ENCODE measurements around the gene SHKBP1.
"Not testable (repeated sequence)": the region's sequence is repeated elsewhere in the genome, so short reads cannot be mapped to it uniquely, and the experiment has no call there.

Gene SHKBP1, protein sequence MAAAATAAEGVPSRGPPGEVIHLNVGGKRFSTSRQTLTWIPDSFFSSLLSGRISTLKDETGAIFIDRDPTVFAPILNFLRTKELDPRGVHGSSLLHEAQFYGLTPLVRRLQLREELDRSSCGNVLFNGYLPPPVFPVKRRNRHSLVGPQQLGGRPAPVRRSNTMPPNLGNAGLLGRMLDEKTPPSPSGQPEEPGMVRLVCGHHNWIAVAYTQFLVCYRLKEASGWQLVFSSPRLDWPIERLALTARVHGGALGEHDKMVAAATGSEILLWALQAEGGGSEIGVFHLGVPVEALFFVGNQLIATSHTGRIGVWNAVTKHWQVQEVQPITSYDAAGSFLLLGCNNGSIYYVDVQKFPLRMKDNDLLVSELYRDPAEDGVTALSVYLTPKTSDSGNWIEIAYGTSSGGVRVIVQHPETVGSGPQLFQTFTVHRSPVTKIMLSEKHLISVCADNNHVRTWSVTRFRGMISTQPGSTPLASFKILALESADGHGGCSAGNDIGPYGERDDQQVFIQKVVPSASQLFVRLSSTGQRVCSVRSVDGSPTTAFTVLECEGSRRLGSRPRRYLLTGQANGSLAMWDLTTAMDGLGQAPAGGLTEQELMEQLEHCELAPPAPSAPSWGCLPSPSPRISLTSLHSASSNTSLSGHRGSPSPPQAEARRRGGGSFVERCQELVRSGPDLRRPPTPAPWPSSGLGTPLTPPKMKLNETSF

DNA sequence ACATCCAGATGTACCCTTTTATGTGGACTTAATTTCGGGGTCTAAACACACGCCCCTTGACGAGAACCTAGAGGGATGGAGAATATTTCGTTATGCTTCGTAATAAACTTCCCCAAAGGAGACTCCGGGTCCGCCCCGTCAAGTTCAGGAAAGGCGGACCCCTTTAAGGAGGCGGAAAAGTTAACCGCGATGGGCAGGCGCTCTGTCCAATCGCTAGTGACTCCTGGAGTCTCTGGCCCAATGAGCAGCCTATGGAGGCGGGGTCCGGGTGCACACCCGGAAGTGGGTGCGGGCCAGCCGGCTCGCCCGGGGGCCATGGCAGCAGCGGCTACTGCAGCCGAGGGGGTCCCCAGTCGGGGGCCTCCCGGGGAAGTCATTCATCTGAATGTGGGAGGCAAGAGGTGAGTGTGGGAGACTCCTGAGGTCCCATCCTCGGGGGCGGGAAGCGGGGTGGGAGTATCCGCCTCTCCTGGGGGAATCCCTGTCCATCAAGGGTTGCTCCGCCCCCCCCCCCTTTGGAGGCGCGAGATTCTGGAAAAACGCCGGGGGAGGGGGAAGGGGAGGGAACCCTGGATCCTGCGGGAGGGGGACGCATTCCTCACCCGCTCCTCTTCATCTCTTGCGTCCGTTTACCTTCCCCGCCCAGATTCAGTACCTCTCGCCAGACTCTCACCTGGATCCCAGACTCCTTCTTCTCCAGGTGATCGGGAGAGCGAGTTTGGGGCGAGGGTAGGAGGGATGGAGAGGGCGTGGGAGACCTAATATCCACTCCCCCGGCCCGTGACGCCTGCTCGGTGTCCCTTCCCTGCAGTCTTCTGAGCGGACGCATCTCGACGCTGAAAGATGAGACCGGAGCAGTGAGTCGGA is at the start of gene SHKBP1:
TSS of gene SHKBP1 (plus strand) at position 289 of the 867 bp plus-strand sequence. CDS start at position 316, 27 bp downstream.
- peak; percentile 92 to 97 for DNase-seq

DNA sequence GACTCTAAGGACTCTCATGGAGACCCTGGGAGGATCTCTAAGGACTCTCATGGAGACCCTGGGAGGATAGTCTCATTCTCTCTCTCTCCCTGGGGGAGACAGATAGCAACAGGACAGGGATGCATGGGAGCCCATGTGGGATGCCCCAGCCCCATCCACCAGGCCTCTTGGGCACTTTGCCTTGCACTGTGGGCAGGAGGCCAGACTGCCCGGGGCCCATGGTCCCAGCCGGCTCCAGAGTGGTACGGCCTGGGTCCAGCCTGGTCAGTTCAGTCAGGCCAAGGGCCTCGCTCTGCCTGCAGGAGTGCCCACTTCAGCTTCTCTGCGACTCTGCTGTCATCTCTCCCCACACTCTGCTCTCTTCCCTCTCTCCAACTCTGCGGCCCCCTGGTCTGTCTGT is 48.6 kb upstream of the SHKBP1 start:
- DNase-seq: no peak

DNA sequence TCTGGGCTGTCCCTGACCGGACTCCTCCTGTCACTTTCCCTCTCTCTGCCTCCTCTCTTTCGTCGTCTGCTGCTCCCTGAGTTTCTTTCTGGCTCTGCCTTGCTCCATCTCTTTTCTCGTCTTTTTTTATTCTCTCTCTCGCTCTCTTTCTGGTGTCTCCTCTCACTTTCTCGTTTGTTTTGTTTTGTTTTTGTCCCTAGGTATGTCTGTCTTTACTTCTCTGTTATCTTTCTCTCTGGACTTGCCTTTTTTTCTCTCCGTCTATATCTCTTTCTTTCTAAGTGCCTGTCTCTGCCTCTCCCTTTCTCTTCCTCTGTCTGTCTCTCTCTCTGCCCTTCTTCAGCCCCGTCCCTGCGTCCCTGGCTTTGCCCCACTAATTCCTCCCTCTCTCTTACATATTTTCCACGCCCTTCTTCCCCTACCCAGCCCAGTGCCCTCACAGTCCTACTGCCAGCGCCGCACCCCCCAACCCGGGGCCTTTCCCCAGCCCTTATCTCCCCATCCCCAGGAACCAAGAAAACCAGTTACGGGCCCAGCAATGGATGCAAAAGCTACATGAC is 48.1 kb upstream of the SHKBP1 start:
- no peak for DNase-seq

DNA sequence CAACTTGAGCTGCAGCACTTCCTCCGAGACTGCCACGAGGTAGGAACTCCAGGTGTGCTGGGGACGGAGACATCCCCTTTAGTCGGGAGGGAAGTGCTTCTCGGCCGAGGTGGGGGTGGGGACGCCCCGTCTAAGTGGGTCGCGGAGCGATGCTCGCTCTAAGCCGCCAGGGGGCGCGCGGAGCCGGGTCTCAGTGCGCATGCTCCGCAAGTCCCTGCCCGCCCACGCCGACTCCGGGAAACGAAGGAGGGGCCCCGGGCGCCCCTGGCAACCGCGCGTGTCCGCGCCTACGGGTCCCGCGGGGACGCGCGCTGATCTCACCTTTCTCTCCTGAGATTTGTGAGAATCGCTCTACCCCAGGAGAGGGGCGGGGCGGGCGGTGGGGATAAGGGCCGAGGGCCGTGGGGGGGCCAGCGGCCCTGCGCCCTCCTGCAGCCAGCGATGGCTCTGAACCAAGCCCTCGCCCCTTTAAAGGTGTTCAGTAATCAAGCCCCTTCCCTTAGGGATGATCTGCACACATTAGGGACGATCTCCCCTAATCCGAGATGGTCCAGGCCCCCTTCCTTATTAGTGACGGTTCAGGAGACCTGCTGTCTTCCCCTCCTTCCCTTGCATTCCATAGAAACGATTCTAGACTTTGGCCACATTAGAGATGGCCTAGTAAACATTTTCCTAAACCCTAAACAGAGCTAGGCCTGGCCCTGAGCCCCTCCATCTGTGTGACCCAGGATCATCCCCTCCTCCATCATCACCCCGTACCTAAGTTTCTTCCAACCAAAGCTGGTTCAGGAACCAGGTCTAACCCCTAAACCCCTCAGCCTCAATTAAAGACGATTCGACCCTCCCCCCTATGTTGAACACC is 47.3 kb upstream of the SHKBP1 start:
- DNase-seq: peak; percentile 65 to 96

DNA sequence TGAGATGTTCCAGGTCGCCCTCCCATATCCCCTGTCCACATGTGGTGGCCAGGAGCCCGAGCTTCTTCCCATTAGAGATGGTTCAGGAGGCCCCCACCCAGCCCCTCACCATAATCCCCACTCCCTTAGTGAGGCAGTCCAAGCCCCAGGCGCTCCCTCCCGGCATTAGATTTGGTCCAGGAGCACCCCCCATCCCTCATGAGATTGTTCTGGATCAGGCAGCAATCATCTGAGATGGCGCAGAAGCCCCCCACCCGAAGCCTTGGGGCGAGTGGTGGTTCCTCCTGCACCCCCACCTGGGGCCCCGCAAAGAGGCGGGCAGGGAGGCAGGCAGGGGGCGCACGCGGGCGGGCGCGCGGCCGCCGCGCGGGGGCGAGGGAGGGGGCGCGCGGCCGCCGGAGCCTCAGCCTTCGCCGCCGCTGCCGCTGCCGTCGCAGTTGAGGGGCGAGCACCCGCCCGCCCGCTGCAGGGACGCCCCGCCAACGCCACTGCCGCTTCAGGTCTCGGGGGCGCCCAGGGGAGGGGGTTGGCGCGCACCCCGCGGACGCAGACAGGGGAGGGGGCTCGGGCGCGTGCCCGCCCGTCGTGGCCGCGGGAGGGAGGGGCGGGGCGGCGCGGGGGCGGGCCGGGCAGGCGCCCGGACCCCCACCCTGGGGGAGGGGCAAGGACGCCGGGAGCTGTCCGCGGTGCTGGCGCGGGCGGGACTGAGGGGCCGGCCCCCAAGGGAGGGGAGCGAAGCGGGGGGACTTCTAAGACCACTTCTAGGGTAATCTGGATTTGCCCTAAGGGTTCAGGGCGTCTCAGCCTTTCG is 46.4 kb upstream of the SHKBP1 start:
- DNase-seq: peak; percentile 20 to 64

DNA sequence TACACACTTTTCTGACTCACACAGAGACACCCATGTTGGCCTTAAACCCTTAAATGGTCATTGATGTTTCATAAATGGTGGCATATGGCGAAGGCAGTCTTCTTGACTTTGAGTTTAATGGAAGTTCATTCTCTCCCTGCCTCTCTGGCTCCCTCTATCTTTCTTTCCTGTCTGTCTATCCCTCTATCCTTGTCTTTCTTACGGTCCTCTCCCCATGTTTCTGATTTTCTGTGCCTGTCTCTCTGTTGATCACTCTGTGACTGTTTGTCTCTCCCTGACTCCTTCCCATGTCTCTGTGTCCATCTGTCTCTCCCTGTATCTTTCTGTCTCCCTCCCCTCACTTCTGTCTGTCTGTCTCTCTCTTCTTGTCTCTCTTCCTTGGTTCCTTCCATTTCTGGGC is 43.2 kb upstream of the SHKBP1 start:
- DNase-seq: no peak

DNA sequence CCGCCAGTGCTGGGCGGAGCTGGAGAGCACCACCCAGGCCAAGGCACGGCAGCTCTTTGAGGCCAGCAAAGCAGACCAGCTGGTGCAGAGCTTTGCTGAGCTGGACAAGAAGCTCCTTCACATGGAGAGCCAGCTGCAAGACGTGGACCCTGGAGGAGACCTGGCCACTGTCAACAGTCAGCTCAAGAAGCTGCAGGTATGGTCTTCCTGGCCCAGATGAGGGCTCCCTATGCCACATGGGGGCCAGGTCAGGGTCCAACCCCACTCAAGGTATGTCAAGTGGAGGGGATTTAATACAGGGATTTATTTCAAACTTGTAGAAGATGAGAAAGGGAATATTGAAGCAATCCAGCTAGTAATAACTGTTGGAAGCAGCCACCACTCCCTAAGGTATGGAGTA is 42.5 kb upstream of the SHKBP1 start:
- no peak for DNase-seq

DNA sequence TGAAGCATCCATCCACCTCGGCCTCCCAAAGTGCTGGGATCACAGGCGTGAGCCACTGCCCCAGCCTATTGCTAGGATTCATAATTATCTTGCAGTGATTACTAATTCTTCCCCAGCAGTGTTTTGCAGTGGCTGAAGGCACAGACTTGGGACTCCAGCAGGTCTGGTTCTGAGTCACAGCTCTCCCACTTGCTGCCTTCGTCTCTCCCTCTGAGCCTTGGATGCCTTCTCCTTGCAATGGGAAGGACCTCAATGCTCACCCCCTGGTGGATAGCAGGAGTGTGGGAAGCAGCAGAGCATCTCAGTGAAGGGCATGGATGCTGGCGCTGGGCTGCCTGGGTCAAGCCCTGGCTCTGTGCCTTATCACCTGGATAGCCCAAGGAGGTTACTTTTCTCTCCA is 37.6 kb upstream of the SHKBP1 start:
- no peak for DNase-seq

DNA sequence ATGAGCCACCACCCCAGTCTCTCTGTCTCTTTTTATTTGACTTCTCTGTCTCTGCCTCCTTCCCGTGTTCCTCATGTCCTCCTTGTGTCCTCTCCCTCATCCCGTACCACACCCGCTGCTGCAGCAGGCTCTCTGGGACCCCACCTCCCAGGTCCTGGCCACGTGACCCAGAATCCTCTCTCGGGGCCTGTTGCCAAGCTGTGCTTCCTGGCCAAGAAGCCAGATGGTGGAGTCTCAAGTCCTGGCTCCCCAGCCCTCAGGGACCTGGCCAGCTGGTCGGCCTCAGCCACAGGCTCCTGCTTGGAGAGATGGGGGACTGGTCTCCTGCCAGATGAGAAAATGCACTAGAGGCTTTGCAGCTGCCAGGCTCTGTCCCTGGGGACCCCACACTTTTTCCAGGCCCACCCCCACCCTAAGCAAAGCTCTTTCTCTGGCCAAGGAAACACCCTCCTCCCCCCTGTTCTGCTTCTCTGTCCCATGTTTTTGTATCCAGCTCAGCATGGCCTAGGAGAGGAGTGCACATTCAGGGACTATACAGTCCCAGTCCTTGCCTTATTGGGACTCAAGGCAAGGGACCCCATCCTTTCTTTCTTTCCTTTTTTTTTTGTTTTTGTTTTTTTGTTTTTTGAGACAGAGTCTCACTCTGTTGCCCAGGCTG is 34.3 kb upstream of the SHKBP1 start:
- DNase-seq: peak; percentile 98 to 100

DNA sequence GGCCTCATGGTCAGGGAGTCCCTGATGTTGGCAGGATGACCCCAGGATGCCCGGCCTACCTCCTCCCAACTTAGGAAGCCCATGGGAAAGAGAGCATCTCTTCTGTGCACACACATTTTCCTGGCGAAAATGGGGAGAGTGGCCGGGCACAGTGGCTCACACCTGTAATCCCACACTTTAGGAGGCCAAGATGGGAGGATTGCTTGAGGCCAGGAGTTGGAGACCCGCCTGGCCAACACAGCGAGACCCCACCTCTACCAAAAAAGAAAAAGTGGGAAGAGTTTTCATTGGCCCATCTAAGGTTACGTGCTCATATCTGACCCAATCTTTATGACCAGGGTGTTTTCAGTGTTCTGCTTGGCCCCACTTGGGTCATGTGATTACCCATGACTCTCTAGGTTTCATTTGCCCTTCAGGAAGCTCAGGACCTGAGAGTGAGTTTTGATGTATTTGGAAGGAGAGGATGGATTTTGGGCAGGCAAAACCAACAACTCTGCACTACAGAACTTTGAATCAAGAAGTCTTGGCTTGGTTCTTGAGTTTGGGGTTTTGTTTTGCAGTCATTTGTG is 33.6 kb upstream of the SHKBP1 start:
- DNase-seq: no peak

DNA sequence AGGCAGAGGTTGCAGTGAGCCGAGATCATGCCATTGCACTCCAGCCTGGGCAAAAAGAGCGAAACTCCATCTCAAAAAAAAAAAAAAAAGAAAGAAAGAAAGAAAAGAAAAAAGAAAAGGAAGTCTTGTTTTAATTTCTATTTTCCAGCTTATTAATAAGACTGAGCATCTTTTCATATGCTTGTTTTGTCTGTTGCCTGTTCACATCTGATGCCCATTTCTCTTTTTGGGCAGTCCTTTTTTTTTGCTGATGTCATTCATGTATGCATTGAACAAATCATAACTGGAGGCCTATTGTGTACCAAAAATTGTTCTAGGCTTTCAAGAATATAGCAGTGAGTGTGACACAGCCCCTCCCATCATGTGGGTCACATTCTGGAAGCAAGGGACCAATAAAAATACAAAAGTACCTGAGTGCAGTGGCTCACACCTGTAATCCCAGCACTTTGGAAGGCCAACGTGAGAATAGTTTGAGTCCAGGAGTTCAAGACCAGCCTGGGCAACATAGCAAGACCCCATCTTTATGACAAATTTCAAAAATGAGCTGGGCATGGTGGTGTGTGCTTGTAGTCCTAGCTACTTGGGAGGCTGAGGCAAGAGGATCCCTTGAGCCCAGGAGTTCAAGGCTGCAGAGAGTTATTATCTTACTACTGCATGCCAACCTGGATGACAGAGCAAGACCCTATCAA is 30.4 kb upstream of the SHKBP1 start:
- not testable (repeated sequence) for DNase-seq

DNA sequence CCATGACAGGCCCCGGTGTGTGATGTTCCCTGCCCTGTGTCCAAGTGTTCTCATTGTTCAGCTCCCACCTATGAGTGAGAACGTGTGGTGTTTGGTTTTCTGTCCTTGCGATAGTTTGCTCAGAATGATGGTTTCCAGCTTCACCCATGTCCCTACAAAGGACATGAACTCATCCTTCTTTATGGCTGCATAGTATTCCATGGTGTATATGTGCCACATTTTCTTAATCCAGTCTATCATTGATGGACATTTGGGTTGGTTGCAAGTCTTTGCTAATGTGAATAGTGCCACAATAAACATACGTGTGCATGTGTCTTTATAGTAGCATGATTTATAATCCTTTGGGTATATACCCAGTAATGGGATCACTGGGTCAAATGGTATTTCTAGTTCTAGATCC is 29.5 kb upstream of the SHKBP1 start:
- DNase-seq: not testable (repeated sequence)

DNA sequence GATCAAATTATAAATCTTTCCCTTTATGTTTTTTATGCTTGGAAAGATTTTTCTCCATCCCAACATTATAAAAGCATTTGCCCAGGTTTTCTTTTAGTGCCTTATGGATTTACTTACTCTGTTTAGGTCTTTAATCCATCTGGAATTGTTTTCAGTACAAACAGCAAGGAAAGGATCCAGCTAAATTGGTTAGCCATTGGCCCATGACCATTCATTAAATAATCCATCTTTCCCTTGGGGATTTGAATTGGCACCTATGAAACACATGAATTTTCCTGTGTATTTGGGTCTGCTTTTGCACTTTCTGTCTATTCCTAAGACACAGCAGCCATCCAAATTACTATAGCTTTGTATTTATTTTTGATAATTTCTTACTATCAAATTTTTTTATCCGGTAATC is 28.8 kb upstream of the SHKBP1 start:
- peak in 1 of 2 experiments; percentile 37 for DNase-seq

DNA sequence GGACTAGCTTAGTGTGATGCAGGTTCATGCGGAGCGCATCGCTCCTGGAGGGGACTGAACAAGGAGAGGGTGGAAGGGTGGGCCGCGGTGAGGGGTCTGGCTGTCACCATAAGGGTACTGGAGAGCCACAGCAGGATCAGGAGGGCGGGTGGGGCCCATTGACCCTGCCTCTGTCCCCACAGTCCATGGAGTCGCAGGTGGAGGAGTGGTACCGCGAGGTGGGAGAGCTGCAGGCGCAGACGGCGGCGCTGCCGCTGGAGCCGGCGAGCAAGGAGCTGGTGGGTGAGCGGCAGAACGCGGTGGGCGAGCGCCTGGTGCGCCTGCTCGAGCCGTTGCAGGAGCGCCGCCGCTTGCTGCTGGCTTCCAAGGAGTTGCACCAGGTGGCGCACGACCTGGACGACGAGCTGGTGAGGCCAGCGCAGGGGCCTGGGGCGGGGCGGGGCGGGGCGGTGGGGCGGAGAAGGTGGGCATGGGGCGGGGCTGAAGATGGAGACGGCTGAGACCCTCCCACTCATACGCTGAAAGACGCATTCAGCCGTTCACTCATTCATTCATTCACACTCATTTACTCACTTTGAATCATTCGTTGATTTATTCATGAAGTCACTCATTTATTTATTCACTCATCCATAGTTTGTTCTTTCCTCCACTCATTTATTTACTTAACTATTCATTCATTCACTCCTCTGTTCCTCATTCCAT is 27.5 kb upstream of the SHKBP1 start:
- DNase-seq: no peak

DNA sequence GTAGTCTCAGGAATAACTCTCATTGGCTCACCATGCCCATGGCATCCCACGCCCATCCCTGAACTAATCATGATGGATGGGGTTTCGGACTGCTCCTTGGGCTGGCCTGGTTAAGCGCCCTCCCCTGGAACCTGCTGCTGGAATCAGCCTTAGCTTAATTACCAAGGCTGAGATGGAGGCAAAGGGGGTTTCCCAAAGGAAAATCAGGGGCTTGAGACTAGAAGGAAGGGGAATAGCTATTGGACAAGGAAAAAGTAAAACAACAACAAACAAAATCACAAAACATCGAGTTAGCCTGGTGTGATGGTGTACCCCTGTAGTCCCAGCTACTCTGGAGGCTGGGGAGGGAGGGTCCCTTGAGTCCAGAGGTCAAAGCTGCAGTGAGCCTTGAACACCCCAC is 25.7 kb upstream of the SHKBP1 start:
- no peak for DNase-seq

DNA sequence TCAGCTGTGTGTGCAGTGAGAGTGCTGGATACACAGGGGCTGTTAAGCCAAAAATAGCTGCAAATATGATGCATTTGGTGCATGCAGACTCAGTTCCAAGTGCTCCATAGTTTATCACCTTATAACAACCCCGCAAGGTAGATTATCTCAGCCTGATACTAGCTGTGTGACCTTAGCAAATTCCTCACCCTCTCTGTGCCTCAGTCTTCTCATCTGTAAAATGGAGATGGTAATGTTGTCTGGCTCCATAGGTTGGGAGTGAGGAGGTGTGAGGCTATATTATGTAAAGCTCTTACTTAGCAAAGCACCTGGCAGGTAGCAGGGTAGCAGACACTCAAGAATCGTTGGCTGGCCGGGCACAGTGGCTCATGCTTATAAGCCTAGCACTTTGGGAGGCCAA is 23.8 kb upstream of the SHKBP1 start:
- no peak for DNase-seq

DNA sequence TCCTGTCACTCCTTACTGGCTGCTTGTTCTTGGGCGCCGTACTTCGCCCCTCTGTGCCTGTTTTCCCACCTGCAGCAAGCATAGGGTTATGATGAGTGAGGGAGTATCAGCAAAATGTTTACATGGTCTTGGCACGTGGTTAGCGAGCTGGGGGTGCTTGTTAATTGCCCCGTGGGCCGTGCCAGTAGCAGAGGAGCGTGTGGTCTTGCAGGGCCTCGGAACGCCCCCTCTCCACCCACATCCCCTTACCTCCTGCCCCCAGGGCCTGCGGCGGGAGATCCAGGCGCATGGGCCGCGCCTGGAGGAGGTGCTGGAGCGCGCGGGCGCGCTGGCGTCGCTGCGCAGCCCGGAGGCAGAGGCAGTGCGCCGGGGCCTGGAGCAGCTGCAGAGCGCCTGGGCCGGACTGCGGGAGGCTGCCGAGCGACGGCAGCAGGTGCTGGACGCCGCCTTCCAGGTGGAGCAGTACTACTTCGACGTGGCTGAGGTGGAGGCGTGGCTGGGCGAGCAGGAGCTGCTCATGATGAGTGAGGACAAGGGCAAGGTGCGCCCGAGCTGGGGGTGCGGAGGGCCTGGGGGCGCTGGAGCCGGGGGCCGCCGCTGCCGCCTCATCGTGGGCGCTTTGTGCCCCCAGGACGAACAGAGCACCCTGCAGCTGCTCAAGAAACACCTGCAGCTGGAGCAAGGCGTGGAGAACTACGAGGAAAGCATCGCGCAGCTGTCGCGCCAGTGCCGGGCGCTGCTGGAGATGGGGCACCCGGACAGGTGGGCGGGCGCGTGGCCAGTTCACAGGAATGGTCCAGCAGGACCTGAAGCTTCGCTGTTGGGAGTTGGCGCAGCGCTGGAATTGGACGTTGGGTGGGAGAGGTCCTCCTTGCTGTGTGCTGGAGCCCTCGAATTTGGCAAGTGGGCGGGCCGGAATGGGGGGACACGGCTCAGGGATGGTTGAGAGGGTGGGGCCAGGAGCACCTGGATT is 22.5 kb upstream of the SHKBP1 start:
- no peak for DNase-seq

Measured in NCI-H446 (cell line).